Nephron progenitor cell (in vitro differentiated cells): Measurements from ENCODE around the gene CHKA.

Source experiments
- DNase-seq: peaks from one replicate; pipeline ENCODE4 v3.0.0; 2021
- H3K27ac Mint-ChIP-seq: 2 replicates; pipeline ENCODE4 v1.8.0; 2021; ENCODE audit warnings: mild to moderate bottlenecking, moderate library complexity, mixed read lengths
- H3K27me3 Mint-ChIP-seq: 2 replicates; pipeline ENCODE4 v1.8.0; 2021; ENCODE audit warnings: mild to moderate bottlenecking, low read depth, mixed read lengths; ENCODE audit not compliant: poor library complexity
- H3K36me3 Mint-ChIP-seq: 2 replicates; pipeline ENCODE4 v1.8.0; 2021; ENCODE audit warnings: low read depth, mixed read lengths
- H3K4me1 Mint-ChIP-seq: 2 replicates; pipeline ENCODE4 v1.8.0; 2021; ENCODE audit warnings: mixed read lengths
- H3K4me3 Mint-ChIP-seq: 2 replicates; pipeline ENCODE4 v1.8.0; 2021; ENCODE audit warnings: mild to moderate bottlenecking, moderate library complexity, mixed read lengths
- H3K9me3 Mint-ChIP-seq: 2 replicates; pipeline ENCODE4 v1.8.0; 2021; ENCODE audit warnings: mild to moderate bottlenecking, moderate library complexity, mixed read lengths
- TF ChIP-seq, protein P1 (sequence below): fragments of 200-600 bp; sonication (generic); IDR thresholded peaks from 2 replicates; pipeline ENCODE4 v1.5.0; 2021; ENCODE audit warnings: antibody characterized with exemption

The CHKA gene

DNA sequence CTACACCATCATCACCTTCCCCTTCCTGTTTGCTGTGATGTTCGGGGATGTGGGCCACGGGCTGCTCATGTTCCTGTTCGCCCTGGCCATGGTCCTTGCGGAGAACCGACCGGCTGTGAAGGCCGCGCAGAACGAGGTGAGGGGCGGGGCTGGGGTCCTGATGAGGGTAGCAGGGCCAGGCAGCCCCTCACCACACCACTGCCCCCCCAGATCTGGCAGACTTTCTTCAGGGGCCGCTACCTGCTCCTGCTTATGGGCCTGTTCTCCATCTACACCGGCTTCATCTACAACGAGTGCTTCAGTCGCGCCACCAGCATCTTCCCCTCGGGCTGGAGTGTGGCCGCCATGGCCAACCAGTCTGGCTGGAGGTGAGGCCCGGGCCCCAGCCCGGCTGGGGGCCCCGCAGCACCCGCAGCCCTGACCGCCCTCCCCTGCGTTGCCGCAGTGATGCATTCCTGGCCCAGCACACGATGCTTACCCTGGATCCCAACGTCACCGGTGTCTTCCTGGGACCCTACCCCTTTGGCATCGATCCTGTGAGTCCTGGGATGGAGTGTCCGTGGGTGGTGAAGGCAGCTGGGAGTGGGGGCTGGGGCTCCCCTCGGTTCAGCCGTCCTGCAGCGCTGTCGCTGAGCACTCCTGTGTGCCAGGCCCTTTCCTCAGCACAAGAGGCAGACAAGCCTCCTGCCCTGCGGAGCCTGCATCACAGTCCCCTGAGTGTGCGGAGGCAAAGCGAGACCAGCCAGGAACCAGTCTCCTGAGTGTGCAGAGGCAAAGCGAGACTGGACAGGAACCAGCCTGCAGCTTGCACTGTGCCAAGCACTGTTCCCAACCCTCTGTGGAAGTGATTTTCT, 73.5 kb downstream of the CHKA start:
- Mint-ChIP-seq H3K4me1 (peaks cover 17% of the 10 kb centered on the region), H3K4me3 (no peak overlapping the region), H3K27me3 (no peaks in the 10 kb centered on the region), H3K9me3 (no peaks in the 10 kb centered on the region), H3K36me3 (no peaks in the 10 kb centered on the region), H3K27ac (no peak overlapping the region)
- no peak for DNase-seq
- TF ChIP-seq, protein P1, sequence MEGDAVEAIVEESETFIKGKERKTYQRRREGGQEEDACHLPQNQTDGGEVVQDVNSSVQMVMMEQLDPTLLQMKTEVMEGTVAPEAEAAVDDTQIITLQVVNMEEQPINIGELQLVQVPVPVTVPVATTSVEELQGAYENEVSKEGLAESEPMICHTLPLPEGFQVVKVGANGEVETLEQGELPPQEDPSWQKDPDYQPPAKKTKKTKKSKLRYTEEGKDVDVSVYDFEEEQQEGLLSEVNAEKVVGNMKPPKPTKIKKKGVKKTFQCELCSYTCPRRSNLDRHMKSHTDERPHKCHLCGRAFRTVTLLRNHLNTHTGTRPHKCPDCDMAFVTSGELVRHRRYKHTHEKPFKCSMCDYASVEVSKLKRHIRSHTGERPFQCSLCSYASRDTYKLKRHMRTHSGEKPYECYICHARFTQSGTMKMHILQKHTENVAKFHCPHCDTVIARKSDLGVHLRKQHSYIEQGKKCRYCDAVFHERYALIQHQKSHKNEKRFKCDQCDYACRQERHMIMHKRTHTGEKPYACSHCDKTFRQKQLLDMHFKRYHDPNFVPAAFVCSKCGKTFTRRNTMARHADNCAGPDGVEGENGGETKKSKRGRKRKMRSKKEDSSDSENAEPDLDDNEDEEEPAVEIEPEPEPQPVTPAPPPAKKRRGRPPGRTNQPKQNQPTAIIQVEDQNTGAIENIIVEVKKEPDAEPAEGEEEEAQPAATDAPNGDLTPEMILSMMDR: no peak

DNA sequence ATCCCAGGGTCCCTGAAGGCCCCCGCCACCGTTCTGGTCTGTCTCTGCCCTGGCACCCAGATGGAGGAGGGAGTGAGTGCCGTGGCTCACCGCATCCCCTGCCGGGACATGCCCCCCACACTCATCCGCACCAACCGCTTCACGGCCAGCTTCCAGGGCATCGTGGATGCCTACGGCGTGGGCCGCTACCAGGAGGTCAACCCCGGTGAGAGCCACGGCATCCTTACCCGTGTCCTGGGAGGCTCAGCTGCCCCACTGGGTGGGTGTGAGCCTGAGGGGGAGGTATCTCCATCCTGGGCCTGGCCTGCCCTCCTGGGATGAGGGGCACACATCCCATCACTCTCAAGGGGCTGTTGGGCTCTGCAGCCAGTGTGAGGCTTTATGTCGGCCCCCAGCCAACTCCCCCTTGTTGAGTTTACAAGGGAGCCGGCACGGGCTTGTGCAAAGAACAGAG, 76.3 kb downstream of the CHKA start:
- Mint-ChIP-seq H3K36me3 (no peaks in the 10 kb centered on the region), H3K27ac (no peak overlapping the region), H3K27me3 (no peaks in the 10 kb centered on the region), H3K9me3 (no peaks in the 10 kb centered on the region), H3K4me3 (no peak overlapping the region), H3K4me1 (peaks cover 14% of the 10 kb centered on the region)
- DNase-seq: no peak
- TF ChIP-seq, protein P1: no peak

DNA sequence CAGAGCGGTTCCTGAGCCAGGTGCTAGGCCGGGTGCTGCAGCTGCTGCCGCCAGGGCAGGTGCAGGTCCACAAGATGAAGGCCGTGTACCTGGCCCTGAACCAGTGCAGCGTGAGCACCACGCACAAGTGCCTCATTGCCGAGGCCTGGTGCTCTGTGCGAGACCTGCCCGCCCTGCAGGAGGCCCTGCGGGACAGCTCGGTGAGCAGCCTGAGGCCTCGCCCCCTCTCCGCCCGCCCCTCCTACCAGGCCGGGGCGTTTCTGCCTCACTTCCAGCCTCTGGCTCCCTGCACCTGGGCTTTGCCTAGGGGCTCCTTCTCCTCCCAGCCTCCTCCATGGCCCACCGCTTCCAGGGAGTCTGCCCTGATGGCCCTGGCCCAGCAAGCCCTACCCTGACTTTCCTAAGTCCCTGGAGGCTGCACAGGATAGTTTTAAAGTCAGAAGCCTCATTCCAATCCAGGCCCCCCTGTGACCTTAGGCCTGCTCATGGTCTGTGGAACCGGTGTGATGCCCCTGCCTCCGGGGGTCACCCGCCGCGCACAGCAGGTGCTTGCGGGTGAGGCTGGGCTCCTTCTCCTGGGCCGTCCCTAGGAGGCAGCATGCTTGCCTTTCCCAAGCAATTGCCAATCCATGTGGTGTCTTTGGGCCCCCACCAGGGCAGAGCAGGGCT, 76.9 kb downstream of the CHKA start:
- Mint-ChIP-seq H3K4me1 (peaks cover 17% of the 10 kb centered on the region), H3K9me3 (no peaks in the 10 kb centered on the region), H3K4me3 (no peak overlapping the region), H3K36me3 (no peaks in the 10 kb centered on the region), H3K27me3 (no peaks in the 10 kb centered on the region), H3K27ac (no peak overlapping the region)
- no peak for DNase-seq
- TF ChIP-seq, protein P1: no peak

DNA sequence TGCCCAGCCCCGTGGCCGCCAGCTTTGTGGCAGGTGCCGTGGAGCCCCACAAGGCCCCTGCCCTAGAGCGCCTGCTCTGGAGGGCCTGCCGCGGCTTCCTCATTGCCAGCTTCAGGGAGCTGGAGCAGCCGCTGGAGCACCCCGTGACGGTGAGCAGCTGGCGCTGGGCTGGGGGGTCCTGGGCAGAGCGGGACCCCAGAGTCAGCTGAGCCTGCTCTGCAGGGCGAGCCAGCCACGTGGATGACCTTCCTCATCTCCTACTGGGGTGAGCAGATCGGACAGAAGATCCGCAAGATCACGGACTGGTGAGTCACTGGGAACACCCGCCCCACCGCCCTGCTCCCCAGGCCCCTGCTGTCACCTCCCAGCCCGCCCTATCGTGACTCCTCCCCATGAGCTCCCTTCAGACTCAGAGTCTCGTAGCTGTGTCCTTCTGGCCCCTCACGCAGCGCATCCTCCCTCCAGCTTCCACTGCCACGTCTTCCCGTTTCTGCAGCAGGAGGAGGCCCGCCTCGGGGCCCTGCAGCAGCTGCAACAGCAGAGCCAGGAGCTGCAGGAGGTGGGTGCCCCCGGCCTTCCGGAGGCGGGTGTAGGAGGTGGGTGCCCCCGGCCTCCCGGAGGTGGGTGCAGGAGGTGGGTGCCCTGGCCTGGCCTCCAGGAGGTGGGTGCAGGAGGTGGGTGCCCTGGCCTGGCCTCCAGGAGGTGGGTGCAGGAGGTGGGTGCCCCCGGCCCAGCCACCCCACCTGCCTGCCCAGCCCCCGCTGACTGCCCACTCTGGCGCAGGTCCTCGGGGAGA, 77.6 kb downstream of the CHKA start:
- Mint-ChIP-seq H3K4me1 (peaks cover 17% of the 10 kb centered on the region), H3K4me3 (no peak overlapping the region), H3K27me3 (no peaks in the 10 kb centered on the region), H3K27ac (no peak overlapping the region), H3K9me3 (no peaks in the 10 kb centered on the region), H3K36me3 (no peaks in the 10 kb centered on the region)
- TF ChIP-seq, protein P1: no peak
- no peak for DNase-seq

DNA sequence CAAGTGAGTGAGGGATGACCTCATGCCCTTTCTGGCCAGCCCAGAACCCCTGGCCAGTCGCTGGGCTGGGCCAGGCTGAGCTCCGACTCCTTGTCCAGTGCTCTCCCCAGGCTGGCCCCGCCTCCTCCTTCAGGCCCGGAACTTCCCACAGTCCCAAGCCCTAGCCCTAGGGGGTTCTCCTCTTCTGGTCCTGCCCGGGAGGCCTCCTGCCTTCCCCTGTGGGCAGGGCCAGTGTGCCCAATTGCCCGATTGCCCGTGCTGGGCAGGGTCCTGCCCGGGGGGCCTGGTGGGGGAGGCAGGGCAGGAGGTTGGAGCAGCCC, 78.2 kb downstream of the CHKA start:
- TF ChIP-seq, protein P1: no peak
- H3K9me3 Mint-ChIP-seq: no peaks in the 10 kb centered on the region
- no peak overlapping the region for H3K4me3 Mint-ChIP-seq
- H3K4me1 Mint-ChIP-seq: peaks cover 17% of the 10 kb centered on the region
- H3K36me3 Mint-ChIP-seq: no peaks in the 10 kb centered on the region
- no peak for DNase-seq
- H3K27ac Mint-ChIP-seq: no peak overlapping the region
- H3K27me3 Mint-ChIP-seq: no peaks in the 10 kb centered on the region
